ENCODE measurements around the gene FHAD1. TPM values are rescaled to one million over a fixed set of nuclear protein-coding genes. Genes with fewer than 3 reads are reported as not detected.

Gene FHAD1
- total and polyA plus RNA-seq, 4 donors: under 0.01 to 0.13 (median 0.05) TPM; not detected in 1

GRCh38 chr1:15390667-15391066 is 143.6 kb downstream of the FHAD1 start:
- H3K4me1 ChIP-seq (ENCODE audit: control insufficient read depth in 4 of 4, insufficient read depth in 4 of 4, low read length in 3 of 4): peaks cover 0 to 10% (median 8%) of the 10 kb centered on the region in 4 donors
- no peaks in the 10 kb centered on the region for H3K36me3 ChIP-seq (ENCODE audit: control insufficient read depth in 4 of 4, insufficient read depth in 3 of 4, low read depth in 1 of 4, low read length in 3 of 4)
- no peak for TF ChIP-seq RAD21 (IDR thresholded peaks at IDR 0.05)
- no peak for TF ChIP-seq TAF1 (conservative IDR thresholded peaks at IDR 0.05)
- no peak for TF ChIP-seq REST (IDR thresholded peaks at IDR 0.05)
- no peak for TF ChIP-seq CTCF (IDR thresholded peaks at IDR 0.05; ENCODE audit: low read depth, low read length, missing input control)
- TF ChIP-seq MAX (IDR thresholded peaks at IDR 0.05): no peak
- TF ChIP-seq ATF3 (IDR thresholded peaks at IDR 0.05): no peak
- TF ChIP-seq YY1 (IDR thresholded peaks at IDR 0.05): no peak
- TF ChIP-seq JUND (IDR thresholded peaks at IDR 0.05): no peak
- no peak for TF ChIP-seq HNF4A (conservative IDR thresholded peaks at IDR 0.05)
- no peak for TF ChIP-seq NR2F2 (IDR thresholded peaks at IDR 0.05)
- H3K27ac ChIP-seq (ENCODE audit: low read depth in 1 of 2, low read length in 2 of 2): no peak overlapping the region
- H3K4me3 ChIP-seq (ENCODE audit: low read depth in 1 of 3, low read length in 3 of 3): no peak overlapping the region
- WGBS: 94% methylated on average over 8 of the region's 8 CpGs
- no peak overlapping the region for H3K9ac ChIP-seq (ENCODE audit: low read depth in 1 of 2, low read length in 2 of 2)
- no peak for DNase-seq (ENCODE audit: low spot score)
- no peaks in the 10 kb centered on the region for H3K27me3 ChIP-seq (ENCODE audit: control insufficient read depth in 4 of 4, insufficient read depth in 4 of 4, low read length in 3 of 4)
- no peaks in the 10 kb centered on the region for H3K9me3 ChIP-seq (ENCODE audit: control insufficient read depth in 4 of 4, low read length in 3 of 4)

- WGBS: 86% methylated on average over 4 of the region's 4 CpGs
Measured at GRCh38 chr1:15391366-15391765, 144.3 kb downstream of the FHAD1 start.

More at GRCh38 chr1:15391366-15391765, 144.3 kb downstream of the FHAD1 start:
- TF ChIP-seq ATF3 (IDR thresholded peaks at IDR 0.05): no peak
- no peak for TF ChIP-seq ZBTB33 (IDR thresholded peaks at IDR 0.05)
- TF ChIP-seq RAD21 (IDR thresholded peaks at IDR 0.05): no peak
- TF ChIP-seq HNF4G (IDR thresholded peaks at IDR 0.05): no peak
- TF ChIP-seq SP1 (IDR thresholded peaks at IDR 0.05): no peak
- no peak for TF ChIP-seq MAX (IDR thresholded peaks at IDR 0.05)
- no peak for TF ChIP-seq TAF1 (conservative IDR thresholded peaks at IDR 0.05)
- no peak for TF ChIP-seq RXRA (IDR thresholded peaks at IDR 0.05)
- TF ChIP-seq JUND (IDR thresholded peaks at IDR 0.05): no peak
- no peak for TF ChIP-seq NR2F2 (IDR thresholded peaks at IDR 0.05)
- peaks cover 0 to 10% (median 8%) of the 10 kb centered on the region in 4 donors for H3K4me1 ChIP-seq (ENCODE audit: control insufficient read depth in 4 of 4, insufficient read depth in 4 of 4, low read length in 3 of 4)
- no peaks in the 10 kb centered on the region for H3K9me3 ChIP-seq (ENCODE audit: control insufficient read depth in 4 of 4, low read length in 3 of 4)
- H3K4me3 ChIP-seq (ENCODE audit: low read depth in 1 of 3, low read length in 3 of 3): no peak overlapping the region
- no peak overlapping the region for H3K27ac ChIP-seq (ENCODE audit: low read depth in 1 of 2, low read length in 2 of 2)
- H3K9ac ChIP-seq (ENCODE audit: low read depth in 1 of 2, low read length in 2 of 2): no peak overlapping the region
- DNase-seq (ENCODE audit: low spot score): no peak
- no peaks in the 10 kb centered on the region for H3K27me3 ChIP-seq (ENCODE audit: control insufficient read depth in 4 of 4, insufficient read depth in 4 of 4, low read length in 3 of 4)
- no peaks in the 10 kb centered on the region for H3K36me3 ChIP-seq (ENCODE audit: control insufficient read depth in 4 of 4, insufficient read depth in 3 of 4, low read depth in 1 of 4, low read length in 3 of 4)

Data from liver (tissue), 9 donors.